SH-SY5Y (cell line): Measurements from ENCODE around the gene GRIK3.

Experiments
- GATA2 ChIP-seq: IDR thresholded peaks from 2 replicates; pipeline ENCODE4 v1.6.1; 2011; ENCODE audit warnings: mild to moderate bottlenecking, low read depth, low read length
- GATA3 ChIP-seq: IDR thresholded peaks from 2 replicates; pipeline ENCODE4 v1.6.1; 2011; ENCODE audit warnings: low read depth, mild to moderate bottlenecking, low read length, moderate library complexity

DNA sequence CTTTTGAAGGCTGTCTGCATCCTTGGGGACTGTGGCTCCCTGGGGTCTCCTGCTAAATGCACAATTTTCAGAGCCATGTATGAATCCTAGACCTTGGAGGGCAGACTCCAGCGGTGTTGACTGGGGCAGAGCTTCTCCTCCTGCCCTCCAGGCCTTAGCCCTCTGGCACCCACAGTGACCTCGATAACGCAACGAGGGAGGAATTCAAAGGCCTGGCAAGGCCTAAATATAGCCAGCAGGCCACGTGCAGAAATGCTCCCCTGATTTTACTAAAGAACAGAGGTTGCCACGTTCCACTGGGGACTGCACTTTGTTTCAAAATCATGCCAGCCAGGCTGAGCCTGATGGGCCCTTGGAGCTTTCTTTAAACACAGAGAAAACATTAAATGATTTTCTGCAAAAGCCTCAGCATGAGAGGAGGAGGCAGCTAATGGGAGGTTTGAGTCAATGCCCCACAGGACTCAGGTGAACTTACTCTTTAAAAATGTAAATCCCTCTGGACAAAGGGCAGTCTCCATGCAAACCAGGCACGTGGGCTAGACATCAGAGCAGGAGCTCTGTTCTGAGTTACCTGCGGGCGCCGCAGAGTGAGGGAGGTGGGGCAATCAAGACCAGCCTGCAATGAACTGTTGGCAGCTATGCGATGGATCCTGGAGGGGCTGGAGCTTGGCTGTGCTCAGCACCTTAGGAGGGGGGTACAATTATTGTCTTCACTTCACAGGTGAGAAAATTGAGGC lies 28.0 kb downstream of the GRIK3 start:
- TF ChIP-seq GATA3 (no peak), GATA2 (no peak)
